AG04450 (cell line): ENCODE measurements around the gene KCTD1. TPM values are rescaled to one million over a fixed set of nuclear protein-coding genes. Genes with fewer than 3 reads are reported as not detected.

Experiments
- CTCF ChIA-PET: fragments of 300-600, 350-600 bp; formaldehyde crosslinking; extraction: SDS; loops from one replicate; lab custom pipeline; 2022; ENCODE audit warnings: antibody characterized with exemption, inconsistent platforms; lab: Charles Lee
- POLR2A ChIA-PET: fragments of 350-600 bp; formaldehyde crosslinking; extraction: SDS; loops from one replicate; lab custom pipeline; 2021; ENCODE audit warnings: antibody characterized with exemption, inconsistent platforms; lab: Yijun Ruan, JAX
- DNase-seq: peaks from one replicate; pipeline ENCODE4 v3.0.0-alpha.2; 2011; ENCODE audit warnings: low read depth, low spot score
- H3K27ac ChIP-seq: one replicate; pipeline ENCODE4 v1.5.1; 2012; ENCODE audit warnings: low read depth, low read length, control low read depth
- H3K27me3 ChIP-seq: one replicate; pipeline ENCODE4 v1.6.0; 2012; ENCODE audit warnings: low read length; ENCODE audit not compliant: control insufficient read depth, insufficient read depth
- H3K4me3 ChIP-seq: 2 replicates; pipeline ENCODE4 v1.5.1; 2011; ENCODE audit warnings: mild to moderate bottlenecking, low read depth, low read length, control low read depth
- H3K9me3 ChIP-seq: 2 replicates; pipeline ENCODE4 v1.5.1; 2012; ENCODE audit warnings: low read length; ENCODE audit not compliant: control insufficient read depth, insufficient read depth
- CTCF ChIP-seq: IDR thresholded peaks from 2 replicates; pipeline ENCODE4 v1.5.1; 2011; ENCODE audit warnings: low read depth, low read length, control low read depth, inconsistent platforms
- polyA plus RNA-seq: library from polyadenylated mRNA; depleted of rRNA; stranded (reverse); fragments of >200 nt; gene quantifications from 2 replicates; pipeline ENCODE4 v1.2.3, GENCODE V29; 2011

Gene KCTD1
- polyA plus RNA-seq, 1 experiment, result 5.0 TPM

DNA sequence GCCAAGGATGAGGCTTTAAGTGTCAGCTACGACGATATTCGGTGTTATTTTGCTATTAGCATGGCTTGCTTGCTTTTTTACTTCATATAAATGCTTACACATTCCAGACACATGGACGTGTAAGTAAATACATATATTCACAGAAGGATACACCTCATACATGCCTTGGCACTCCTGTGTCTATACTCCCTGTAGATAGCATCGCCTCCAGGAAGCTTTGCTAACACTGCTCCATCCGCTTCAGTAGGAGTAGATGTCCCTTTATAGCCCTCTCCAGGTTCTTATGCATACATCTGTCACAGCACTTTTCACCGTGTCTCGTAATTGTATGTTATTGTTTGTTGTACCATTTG, 27.5 kb upstream of the KCTD1 start:
- no peak for TF ChIP-seq CTCF

GRCh38 chr18:26574958-26575864, 26.9 kb upstream of the KCTD1 start:
- ChIA-PET POLR2A (no interaction called here), CTCF (interaction anchor here (1.0 to 1.6 kb wide), 2 partner anchors 191 kb away, joined by 3 to 4 read pairs; no protein-coding TSS in a partner anchor)
- H3K9me3 ChIP-seq, result no peaks in the 10 kb centered on the region
- no peak for TF ChIP-seq CTCF
- peak overlapping the region; percentile 49 for H3K4me3 ChIP-seq
- no peak for DNase-seq
- no peak overlapping the region for H3K27ac ChIP-seq
- H3K27me3 ChIP-seq, result peaks cover 21% of the 10 kb centered on the region

More for the DNA sequence above, 27.5 kb upstream of the KCTD1 start:
- ChIA-PET POLR2A (no interaction called here), CTCF (interaction anchor here (1.6 kb wide), 1 partner anchor 192 kb away, joined by 4 read pairs; no protein-coding TSS in a partner anchor)
- no peak overlapping the region for H3K4me3 ChIP-seq
- DNase-seq, result no peak
- no peak overlapping the region for H3K27ac ChIP-seq
- H3K27me3 ChIP-seq, result peaks cover 21% of the 10 kb centered on the region
- H3K9me3 ChIP-seq, result no peaks in the 10 kb centered on the region

- ChIA-PET POLR2A (no interaction called here), CTCF (interaction anchor here (0.9 kb wide), 1 partner anchor 262 kb away, joined by 4 read pairs; no protein-coding TSS in a partner anchor)
- H3K27ac ChIP-seq, result no peak overlapping the region
- H3K4me3 ChIP-seq, result no peak overlapping the region
- DNase-seq, result no peak
- no peak for TF ChIP-seq CTCF
- no peaks in the 10 kb centered on the region for H3K9me3 ChIP-seq
- H3K27me3 ChIP-seq, result peaks cover 6% of the 10 kb centered on the region
Observed at GRCh38 chr18:26568926-26569665, 20.7 kb upstream of the KCTD1 start.

- no peaks in the 10 kb centered on the region for H3K9me3 ChIP-seq
- no peak for DNase-seq
- POLR2A ChIA-PET, result no interaction called here
- H3K27ac ChIP-seq, result no peak overlapping the region
- H3K27me3 ChIP-seq, result peaks cover 2% of the 10 kb centered on the region
- CTCF ChIA-PET, result interaction anchor here (0.9 to 1.0 kb wide), 2 partner anchors 184 to 262 kb away, joined by 4 read pairs; no protein-coding TSS in a partner anchor
- H3K4me3 ChIP-seq, result no peak overlapping the region
- no peak for TF ChIP-seq CTCF
Observed at GRCh38 chr18:26568513-26568912, 20.2 kb upstream of the KCTD1 start.
